LNCAP (cell line): ENCODE results near the gene NTRK2.

Experiments used
- CTCF ChIP-seq: fragments of 450-650 bp; IDR thresholded peaks from 2 replicates; pipeline ENCODE4 v1.5.1; 2017; ENCODE audit warnings: mild to moderate bottlenecking

Gene NTRK2

GRCh38 chr9:85038824-85039608 lies 369.5 kb downstream of the NTRK2 start:
- TF ChIP-seq CTCF = no peak

GRCh38 chr9:85040146-85040545 lies 370.6 kb downstream of the NTRK2 start:
- no peak for TF ChIP-seq CTCF

- TF ChIP-seq CTCF = no peak
Measured at GRCh38 chr9:85040821-85041465, 371.4 kb downstream of the NTRK2 start.

- no peak for TF ChIP-seq CTCF
Measured at GRCh38 chr9:85041466-85042137, 372.1 kb downstream of the NTRK2 start.

GRCh38 chr9:85042981-85043647 lies 373.6 kb downstream of the NTRK2 start:
- TF ChIP-seq CTCF = no peak

- no peak for TF ChIP-seq CTCF
Measured at GRCh38 chr9:85045271-85045670, 375.7 kb downstream of the NTRK2 start.

GRCh38 chr9:85046475-85046874 lies 376.9 kb downstream of the NTRK2 start:
- no peak for TF ChIP-seq CTCF
